ENCODE data around the gene GOLGA5. TPM values are rescaled to one million over a fixed set of nuclear protein-coding genes. Genes with fewer than 3 reads are reported as not detected.
A peak's percentile ranks its signal among the peaks of the same experiment; 100 is the strongest.
"Not testable (repeated sequence)": the region's sequence is repeated elsewhere in the genome, so short reads cannot be mapped to it uniquely, and the experiment has no call there.

GOLGA5 gene
- total and polyA plus RNA-seq, 8 donors: 35.7 to 39.9 (median 36.9) TPM

- no peaks in the 10 kb centered on the region for H3K27me3 ChIP-seq
- H3K4me1 ChIP-seq: peaks cover 0 to 4% of the 10 kb centered on the region in 2 donors
- H3K4me3 ChIP-seq: no peak overlapping the region
- H3K36me3 ChIP-seq: no peaks in the 10 kb centered on the region
- no peak for DNase-seq
- H3K27ac ChIP-seq: no peak overlapping the region
- ATAC-seq: no peak
- intact Hi-C loops (cut with DNase I): no loop called here
- no peaks in the 10 kb centered on the region for H3K9me3 ChIP-seq
- TF ChIP-seq CTCF (IDR thresholded peaks at IDR 0.05): no peak
Measured at GRCh38 chr14:92756446-92756845, 37.7 kb upstream of the GOLGA5 start.

GRCh38 chr14:92759300-92759678, 34.8 kb upstream of the GOLGA5 start:
- no peak overlapping the region for H3K4me3 ChIP-seq
- intact Hi-C loops (cut with DNase I): no loop called here
- H3K27ac ChIP-seq: no peak overlapping the region
- TF ChIP-seq CTCF (IDR thresholded peaks at IDR 0.05): no peak
- ATAC-seq: no peak
- no peaks in the 10 kb centered on the region for H3K36me3 ChIP-seq
- H3K4me1 ChIP-seq: no peaks in the 10 kb centered on the region
- no peaks in the 10 kb centered on the region for H3K9me3 ChIP-seq
- no peak for DNase-seq
- no peaks in the 10 kb centered on the region for H3K27me3 ChIP-seq

- Histone ChIP-seq H3K36me3 (no peaks in the 10 kb centered on the region), H3K9me3 (no peaks in the 10 kb centered on the region), H3K27ac (no peak overlapping the region), H3K4me1 (no peaks in the 10 kb centered on the region), H3K27me3 (no peaks in the 10 kb centered on the region), H3K4me3 (no peak overlapping the region)
- intact Hi-C loops (cut with DNase I): no loop called here
- DNase-seq (no peak), ATAC-seq (no peak)
- no peak for TF ChIP-seq CTCF (IDR thresholded peaks at IDR 0.05)
Measured at GRCh38 chr14:92759679-92760523, 34.2 kb upstream of the GOLGA5 start.

GRCh38 chr14:92760524-92760805, 33.6 kb upstream of the GOLGA5 start:
- H3K9me3 ChIP-seq: no peaks in the 10 kb centered on the region
- DNase-seq: no peak
- H3K4me1 ChIP-seq: no peaks in the 10 kb centered on the region
- peak; percentile 57 for ATAC-seq
- no peak overlapping the region for H3K27ac ChIP-seq
- H3K36me3 ChIP-seq: no peaks in the 10 kb centered on the region
- intact Hi-C loops (cut with DNase I): no loop called here
- H3K27me3 ChIP-seq: no peaks in the 10 kb centered on the region
- no peak for TF ChIP-seq CTCF (IDR thresholded peaks at IDR 0.05)
- no peak overlapping the region for H3K4me3 ChIP-seq

- intact Hi-C loops (cut with DNase I); H3K9me3 ChIP-seq; DNase-seq; H3K27me3 ChIP-seq; H3K4me1 ChIP-seq; H3K36me3 ChIP-seq; H3K4me3 ChIP-seq; H3K27ac ChIP-seq: not testable (repeated sequence)
- peak; percentile 30 for ATAC-seq
Measured at GRCh38 chr14:92763666-92764631, 30.2 kb upstream of the GOLGA5 start.

GRCh38 chr14:92768236-92768635, 25.9 kb upstream of the GOLGA5 start:
- H3K4me1 ChIP-seq; H3K4me3 ChIP-seq; H3K27me3 ChIP-seq; H3K36me3 ChIP-seq; H3K9me3 ChIP-seq; intact Hi-C loops (cut with DNase I); DNase-seq: not testable (repeated sequence)
- H3K27ac ChIP-seq: peak overlapping the region in 1 of 2 donors; percentile 19
- peak; percentile 73 for ATAC-seq

Data from left lung (tissue), 10 donors.